Measurements from ENCODE around the gene PPFIBP1. TPM values are rescaled to one million over a fixed set of nuclear protein-coding genes. Genes with fewer than 3 reads are reported as not detected.

PPFIBP1 gene
- total and polyA plus RNA-seq, 9 of the 15 experiments (the other 6 are each of a cell fraction or from before 2014, with no cell fraction given), result 0.46 to 3.5 (median 1.8) TPM

GRCh38 chr12:27535318-27535717, 11.3 kb downstream of the PPFIBP1 start:
- H3K27ac ChIP-seq (ENCODE audit: extremely low read depth, low read depth, low read length), result no peak overlapping the region
- in situ Hi-C loops (cut with MboI) (no loop called here), intact Hi-C loops (cut with micrococcal nuclease) (no loop called here)
- DNase-seq (ENCODE audit: extremely low read depth in 1 of 4, low spot score in 3 of 4) (no peak), FAIRE-seq (no peak), ATAC-seq (no peak)
- no peak overlapping the region for H3K9ac ChIP-seq (ENCODE audit: insufficient read depth in 1 of 2, low read depth in 2 of 2, low read length in 2 of 2)
- no peaks in the 10 kb centered on the region; a peak in 1 of 5 replicates for H3K4me1 ChIP-seq (replicated peaks in 1 of 2; ENCODE audit: control insufficient read depth in 2 of 2, insufficient read depth in 2 of 2, low read length in 2 of 2)
- H4K20me1 ChIP-seq (replicated peaks; ENCODE audit: control insufficient read depth, insufficient read depth, low read length), result peaks cover 3% of the 10 kb centered on the region; the same call in 1 of the 2 replicates
- ChIA-PET CTCF (ENCODE audit: low intra/inter-chr PET ratio) (no interaction called here), POLR2A (no interaction called here)
- H3K4me3 ChIP-seq, result no peak overlapping the region
- H3K9me1 ChIP-seq (ENCODE audit: control insufficient read depth, insufficient read depth, low read length), result no peaks in the 10 kb centered on the region
- no peaks in the 10 kb centered on the region for H3K9me3 ChIP-seq (replicated peaks; ENCODE audit: control insufficient read depth, insufficient read depth, low read depth, low read length)
- no TSS peak for BruUV-seq (replicated peaks)
- peaks cover 4 to 12% of the 10 kb centered on the region in 2 experiments; a peak in 2 of 5 replicates for H3K27me3 ChIP-seq (ENCODE audit: control insufficient read depth in 2 of 2, insufficient read depth in 2 of 2, low read length in 2 of 2)
- no peak overlapping the region for H3K4me2 ChIP-seq (ENCODE audit: insufficient read depth, low read length)
- no peak overlapping the region for H2AFZ ChIP-seq (ENCODE audit: low read depth, low read length)
- H3K36me3 ChIP-seq (ENCODE audit: control insufficient read depth, insufficient read depth, low read length), result no peaks in the 10 kb centered on the region
- no peaks in the 10 kb centered on the region for H3K79me2 ChIP-seq (ENCODE audit: control insufficient read depth, insufficient read depth, low read length)
- TF ChIP-seq KDM5B (IDR thresholded peaks at IDR 0.05; ENCODE audit: insufficient replicate concordance, low read depth, low read length) (no peak), TCF7 (IDR thresholded peaks at IDR 0.05; ENCODE audit: borderline replicate concordance) (no peak), ZNF518B (CRISPR knock-in tag; IDR thresholded peaks at IDR 0.05) (no peak), ZNF165 (CRISPR knock-in tag; IDR thresholded peaks at IDR 0.05; ENCODE audit: borderline replicate concordance) (no peak), EP400 (IDR thresholded peaks at IDR 0.05) (no peak), NCOR1 (IDR thresholded peaks at IDR 0.05) (no peak), AFF1 (IDR thresholded peaks at IDR 0.05; ENCODE audit: low read depth in 1 of 2, partially characterized antibody in 2 of 2) (no peak), CHD2 (IDR thresholded peaks at IDR 0.05; ENCODE audit: low read depth, low read length) (no peak), MCM2 (IDR thresholded peaks at IDR 0.05; ENCODE audit: low read depth) (no peak), ZFP1 (CRISPR knock-in tag; IDR thresholded peaks at IDR 0.05) (no peak)
- WGBS (ENCODE audit: insufficient coverage, low coverage, missing lambda C conversion rate), result 2% methylated on average over 6 of the region's 6 CpGs

All from K562 (cell line).